IMR-90 (cell line): ENCODE measurements around the gene NPDC1. TPM values are rescaled to one million over a fixed set of nuclear protein-coding genes. Genes with fewer than 3 reads are reported as not detected.

Experiments
- ATAC-seq: fragments of 200-7000 bp; cut with Tn5 transposase; 2 replicates; pipeline ENCODE4 v1.9.1; 2020; ENCODE audit warnings: low read depth, mild to moderate bottlenecking, moderate library complexity
- BruUV-seq: library from RNA; stranded (reverse); fragments of 400-500 nt; replicated peaks from 2 replicates; lab custom pipeline; 2021; lab: Mats Ljungman, UMichigan
- CTCF ChIA-PET: fragments of 300-600 bp; formaldehyde crosslinking; extraction: SDS; loops from one replicate; lab custom pipeline; 2021; ENCODE audit warnings: antibody characterized with exemption; lab: Yijun Ruan, JAX
- POLR2A ChIA-PET: fragments of 300-600 bp; sonication (Branson Sonifier 250); formaldehyde crosslinking; loops from one replicate; lab custom pipeline; 2022; ENCODE audit warnings: antibody characterized with exemption; ENCODE audit not compliant: unreplicated experiment; lab: Charles Lee
- DNase-seq: peaks from one replicate; pipeline ENCODE4 v3.0.0; 2013
- H2AFZ ChIP-seq: replicated peaks from 2 replicates; pipeline ENCODE3; 2013; ENCODE audit warnings: low read length, mild to moderate bottlenecking; ENCODE audit not compliant: poor library complexity
- H2AK5ac ChIP-seq: 2 replicates; pipeline ENCODE4 v1.6.1; 2013; ENCODE audit warnings: low read depth, low read length, inconsistent platforms
- H2AK9ac ChIP-seq: replicated peaks from 2 replicates; pipeline ENCODE3; 2013; ENCODE audit warnings: mild to moderate bottlenecking, low read depth, low read length, moderate library complexity; ENCODE audit not compliant: poor library complexity
- H2BK120ac ChIP-seq: 2 replicates; pipeline ENCODE4 v1.6.1; 2013; ENCODE audit warnings: low read depth, low read length, inconsistent platforms
- H2BK15ac ChIP-seq: 3 replicates; pipeline ENCODE4 v1.6.1; 2013; ENCODE audit warnings: low read depth, low read length, inconsistent platforms
- H2BK20ac ChIP-seq: 2 replicates; pipeline ENCODE4 v1.6.1; 2013; ENCODE audit warnings: low read depth, mild to moderate bottlenecking, inconsistent platforms, low read length, moderate library complexity
- H2BK5ac ChIP-seq: 2 replicates; pipeline ENCODE4 v1.6.1; 2013; ENCODE audit warnings: mild to moderate bottlenecking, low read depth, low read length, inconsistent platforms; ENCODE audit not compliant: poor library complexity, severe bottlenecking
- H3K14ac ChIP-seq: replicated peaks from 2 replicates; pipeline ENCODE4 v1.6.1; 2013; ENCODE audit warnings: low read depth, low read length, inconsistent platforms
- H3K18ac ChIP-seq: 2 replicates; pipeline ENCODE4 v1.6.1; 2013; ENCODE audit warnings: low read depth, low read length, control low read depth
- H3K23ac ChIP-seq: 2 replicates; pipeline ENCODE4 v1.6.1; 2013; ENCODE audit warnings: low read depth, low read length, inconsistent platforms
- H3K27ac ChIP-seq: 2 replicates; pipeline ENCODE4 v1.5.1; 2013; ENCODE audit warnings: mild to moderate bottlenecking, control low read depth, low read length; ENCODE audit not compliant: insufficient read depth
- H3K27me3 ChIP-seq: 2 replicates; pipeline ENCODE4 v1.6.1; 2013; ENCODE audit warnings: low read length; ENCODE audit not compliant: control insufficient read depth, insufficient read depth
- H3K36me3 ChIP-seq: 2 replicates; pipeline ENCODE4 v1.6.1; 2013; ENCODE audit warnings: low read length, mixed read lengths; ENCODE audit not compliant: control insufficient read depth, insufficient read depth
- H3K4ac ChIP-seq: 2 replicates; pipeline ENCODE4 v1.6.1; 2013; ENCODE audit warnings: low read depth, low read length, inconsistent platforms
- H3K4me1 ChIP-seq: 2 replicates; pipeline ENCODE4 v1.6.1; 2013; ENCODE audit warnings: low read length, mixed read lengths; ENCODE audit not compliant: control insufficient read depth, insufficient read depth
- H3K4me2 ChIP-seq: 2 replicates; pipeline ENCODE4 v1.6.1; 2013; ENCODE audit warnings: low read depth, mild to moderate bottlenecking, control low read depth, low read length, moderate library complexity
- H3K4me3 ChIP-seq: 2 replicates; pipeline ENCODE4 v1.5.1; 2013; ENCODE audit warnings: low read depth, mild to moderate bottlenecking, control low read depth, low read length, moderate library complexity; ENCODE audit not compliant: insufficient read depth
- H3K56ac ChIP-seq: 2 replicates; pipeline ENCODE4 v1.6.1; 2013; ENCODE audit warnings: low read length, inconsistent platforms; ENCODE audit not compliant: insufficient read depth; ENCODE audit errors: extremely low read depth
- H3K79me1 ChIP-seq, 2 experiments: 2 replicates each; pipeline ENCODE4 v1.6.1; 2013; ENCODE audit warnings: low read length in 2 of 2, inconsistent platforms in 1 of 2, low read depth in 1 of 2
- H3K9ac ChIP-seq: 2 replicates; pipeline ENCODE4 v1.6.1; 2013; ENCODE audit warnings: low read depth, low read length, control low read depth
- H3K9me1 ChIP-seq: 2 replicates; pipeline ENCODE4 v1.6.1; 2013; ENCODE audit warnings: low read length, inconsistent platforms; ENCODE audit not compliant: insufficient read depth
- H3K9me3 ChIP-seq: 2 replicates; pipeline ENCODE4 v1.6.1; 2013; ENCODE audit warnings: low read length; ENCODE audit not compliant: control insufficient read depth, insufficient read depth
- H4K20me1 ChIP-seq: 2 replicates; pipeline ENCODE4 v1.6.1; 2013; ENCODE audit warnings: low read length, inconsistent platforms; ENCODE audit not compliant: insufficient read depth
- H4K5ac ChIP-seq: 2 replicates; pipeline ENCODE4 v1.6.1; 2013; ENCODE audit warnings: mild to moderate bottlenecking, low read depth, low read length, control low read depth
- H4K8ac ChIP-seq, 2 experiments: 2 replicates each; pipeline ENCODE4 v1.6.1; 2013; ENCODE audit warnings: low read depth in 2 of 2, low read length in 2 of 2, control low read depth in 1 of 2, inconsistent platforms in 1 of 2
- H4K91ac ChIP-seq: 2 replicates; pipeline ENCODE4 v1.6.1; 2013; ENCODE audit warnings: low read depth, low read length, inconsistent platforms; ENCODE audit not compliant: insufficient read depth
- BHLHE40 ChIP-seq: fragments of 150-350 bp; IDR thresholded peaks from 2 replicates; pipeline ENCODE4 v1.6.1; 2016; ENCODE audit warnings: mild to moderate bottlenecking, low read depth, low read length
- FOS ChIP-seq: fragments of 150-350 bp; IDR thresholded peaks from 2 replicates; pipeline ENCODE4 v1.6.1; 2016; ENCODE audit warnings: low read depth, low read length
- MAZ ChIP-seq: IDR thresholded peaks from 2 replicates; pipeline ENCODE4 v1.6.1; 2012; ENCODE audit warnings: low read depth, mild to moderate bottlenecking, low read length, improper control_type of control experiment, moderate library complexity, borderline replicate concordance
- NFE2L2 ChIP-seq: fragments of 150-350 bp; IDR thresholded peaks from 2 replicates; pipeline ENCODE4 v1.6.1; 2016; ENCODE audit warnings: low read depth, mild to moderate bottlenecking, low read length
- SMC3 ChIP-seq: fragments of 150-350 bp; IDR thresholded peaks from 2 replicates; pipeline ENCODE4 v1.6.1; 2016; ENCODE audit warnings: low read depth, mild to moderate bottlenecking, antibody characterized with exemption, low read length, moderate library complexity
- WGBS, 2 experiments: methylation state at CpG; one replicate each; pipeline versions ENCODE4 v1.1.5 to v1.1.7; 2013; ENCODE audit warnings: missing lambda C conversion rate in 2 of 2; ENCODE audit not compliant: insufficient read length in 1 of 2; ENCODE audit errors: extremely low coverage in 2 of 2; 5-methylcytosine and 5-hydroxymethylcytosine counted together
- dilution Hi-C: fragments of 300-500 bp; cut with HindIII; formaldehyde crosslinking; loops from one replicate; pipeline ENCODE4 v1.14.3; 2018; ENCODE audit warnings: low sequenced_read_pairs; ENCODE audit not compliant: unreplicated experiment
- in situ Hi-C: fragments of 300-500 bp; cut with MboI; formaldehyde crosslinking; loops from 3 replicates; pipeline ENCODE4 v1.14.3; 2019; ENCODE audit warnings: low sequenced_read_pairs, inconsistent platforms, mixed read lengths
- intact Hi-C: fragments of 100-400 bp; cut with micrococcal nuclease; formaldehyde crosslinking; loops from 2 replicates; pipeline ENCODE4 v1.10.0; 2022
- polyA plus RNA-seq, 3 experiments: library from polyadenylated mRNA; depleted of rRNA; stranded (reverse); fragments of >200 nt; gene quantifications; 2 replicates each; pipeline ENCODE4 v1.2.3, GENCODE V29; 2012; ENCODE audit warnings: low replicate concordance in 1 of 3
- total RNA-seq: library from RNA; depleted of rRNA; stranded (reverse); fragments of >200 nt; gene quantifications from 2 replicates; pipeline ENCODE4 v1.2.3, GENCODE V29; 2012
- TF ChIP-seq, protein P1 (sequence below): fragments of 150-350 bp; IDR thresholded peaks from 2 replicates; pipeline ENCODE4 v1.6.1; 2016; ENCODE audit warnings: low read depth, mild to moderate bottlenecking, low read length, moderate library complexity, borderline replicate concordance
- TF ChIP-seq, protein P2 (sequence below): conservative IDR thresholded peaks from 2 replicates; pipeline ENCODE4 v1.5.1; 2012; ENCODE audit warnings: mild to moderate bottlenecking, low read depth, low read length, improper control_type of control experiment
- TF ChIP-seq, protein P3 (sequence below): fragments of 150-350 bp; IDR thresholded peaks from 2 replicates; pipeline ENCODE4 v1.6.1; 2017; ENCODE audit warnings: mild to moderate bottlenecking, antibody characterized with exemption, low read length, low read depth

NPDC1 gene
- total and polyA plus RNA-seq, 2 of the 4 experiments (the other 2 are of a cell fraction) = 2.7 to 58.1 TPM

DNA sequence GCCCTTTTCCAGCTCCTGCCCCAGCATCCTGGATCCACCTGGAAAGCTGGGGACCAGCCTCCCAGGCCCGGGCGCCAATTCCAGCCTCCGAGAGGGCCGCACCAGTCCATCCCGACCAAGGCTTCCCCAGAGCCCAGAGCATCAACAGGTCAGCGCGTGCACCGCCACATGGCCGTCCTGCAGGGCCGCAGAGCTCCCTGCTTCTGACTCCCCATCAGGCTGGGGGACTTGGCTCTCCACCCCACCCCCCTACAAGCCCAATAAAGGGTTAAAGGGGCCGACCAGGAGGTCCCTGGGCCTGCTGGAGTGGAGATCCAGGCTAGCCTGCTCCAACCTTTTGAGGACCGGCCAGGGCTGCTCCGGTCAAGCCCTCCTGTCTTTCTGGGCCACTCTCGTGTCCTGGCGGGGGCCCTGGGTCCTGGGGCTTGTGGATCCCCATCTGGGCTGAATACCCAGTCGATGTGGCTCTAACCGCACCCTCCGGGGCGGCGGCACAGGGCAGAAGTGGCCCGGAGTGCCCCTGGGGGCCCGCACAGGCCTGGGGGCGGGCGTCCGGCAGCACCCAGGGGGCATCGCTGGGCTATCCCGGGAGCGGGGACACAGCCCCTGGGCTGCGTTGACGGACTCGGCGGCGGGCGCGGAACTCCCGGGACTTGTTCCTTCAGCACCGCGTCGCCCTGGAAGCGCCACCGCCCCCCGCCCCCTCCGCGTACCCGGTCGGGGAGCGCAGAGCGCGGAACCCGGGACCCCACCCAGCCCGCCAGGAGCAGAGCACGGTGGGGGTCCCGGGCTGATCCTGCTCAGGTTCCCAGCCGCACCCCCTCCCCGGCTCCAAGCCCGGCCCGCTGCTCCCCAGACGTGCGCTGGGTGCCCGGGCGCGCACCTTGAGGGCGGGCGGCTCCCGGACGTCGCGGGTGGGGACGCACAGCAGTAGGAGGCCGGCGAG is 7.3 kb upstream of the NPDC1 start:
- H4K91ac ChIP-seq = no peak overlapping the region

More for the DNA sequence above, 7.3 kb upstream of the NPDC1 start:
- H2BK20ac ChIP-seq = no peak overlapping the region
- no peak overlapping the region for H3K4ac ChIP-seq
- in situ Hi-C loops = no loop called here
- no peak overlapping the region for H3K23ac ChIP-seq
- H3K27ac ChIP-seq = no peak overlapping the region
- no peak overlapping the region for H3K4me2 ChIP-seq
- H3K14ac ChIP-seq = no peak overlapping the region
- no peak overlapping the region for H2BK120ac ChIP-seq
- no peaks in the 10 kb centered on the region for H3K79me1 ChIP-seq
- H3K9ac ChIP-seq = no peak overlapping the region
- H3K18ac ChIP-seq = no peak overlapping the region
- H2BK15ac ChIP-seq = no peak overlapping the region
- H2AFZ ChIP-seq = peak overlapping the region; percentile 67
- H3K36me3 ChIP-seq = no peaks in the 10 kb centered on the region
- ATAC-seq (no peak), DNase-seq (no peak)
- H3K56ac ChIP-seq = no peak overlapping the region
- no peak overlapping the region for H2BK5ac ChIP-seq
- H3K9me1 ChIP-seq = no peaks in the 10 kb centered on the region
- TF ChIP-seq BHLHE40 = no peak
- TF ChIP-seq, protein P1, sequence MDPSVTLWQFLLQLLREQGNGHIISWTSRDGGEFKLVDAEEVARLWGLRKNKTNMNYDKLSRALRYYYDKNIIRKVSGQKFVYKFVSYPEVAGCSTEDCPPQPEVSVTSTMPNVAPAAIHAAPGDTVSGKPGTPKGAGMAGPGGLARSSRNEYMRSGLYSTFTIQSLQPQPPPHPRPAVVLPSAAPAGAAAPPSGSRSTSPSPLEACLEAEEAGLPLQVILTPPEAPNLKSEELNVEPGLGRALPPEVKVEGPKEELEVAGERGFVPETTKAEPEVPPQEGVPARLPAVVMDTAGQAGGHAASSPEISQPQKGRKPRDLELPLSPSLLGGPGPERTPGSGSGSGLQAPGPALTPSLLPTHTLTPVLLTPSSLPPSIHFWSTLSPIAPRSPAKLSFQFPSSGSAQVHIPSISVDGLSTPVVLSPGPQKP = no peak
- no peak for TF ChIP-seq FOS
- no peak for TF ChIP-seq NFE2L2
- no peak for TF ChIP-seq SMC3
- TF ChIP-seq, protein P2, sequence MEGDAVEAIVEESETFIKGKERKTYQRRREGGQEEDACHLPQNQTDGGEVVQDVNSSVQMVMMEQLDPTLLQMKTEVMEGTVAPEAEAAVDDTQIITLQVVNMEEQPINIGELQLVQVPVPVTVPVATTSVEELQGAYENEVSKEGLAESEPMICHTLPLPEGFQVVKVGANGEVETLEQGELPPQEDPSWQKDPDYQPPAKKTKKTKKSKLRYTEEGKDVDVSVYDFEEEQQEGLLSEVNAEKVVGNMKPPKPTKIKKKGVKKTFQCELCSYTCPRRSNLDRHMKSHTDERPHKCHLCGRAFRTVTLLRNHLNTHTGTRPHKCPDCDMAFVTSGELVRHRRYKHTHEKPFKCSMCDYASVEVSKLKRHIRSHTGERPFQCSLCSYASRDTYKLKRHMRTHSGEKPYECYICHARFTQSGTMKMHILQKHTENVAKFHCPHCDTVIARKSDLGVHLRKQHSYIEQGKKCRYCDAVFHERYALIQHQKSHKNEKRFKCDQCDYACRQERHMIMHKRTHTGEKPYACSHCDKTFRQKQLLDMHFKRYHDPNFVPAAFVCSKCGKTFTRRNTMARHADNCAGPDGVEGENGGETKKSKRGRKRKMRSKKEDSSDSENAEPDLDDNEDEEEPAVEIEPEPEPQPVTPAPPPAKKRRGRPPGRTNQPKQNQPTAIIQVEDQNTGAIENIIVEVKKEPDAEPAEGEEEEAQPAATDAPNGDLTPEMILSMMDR = no peak
- no peak for TF ChIP-seq MAZ
- TF ChIP-seq, protein P3, sequence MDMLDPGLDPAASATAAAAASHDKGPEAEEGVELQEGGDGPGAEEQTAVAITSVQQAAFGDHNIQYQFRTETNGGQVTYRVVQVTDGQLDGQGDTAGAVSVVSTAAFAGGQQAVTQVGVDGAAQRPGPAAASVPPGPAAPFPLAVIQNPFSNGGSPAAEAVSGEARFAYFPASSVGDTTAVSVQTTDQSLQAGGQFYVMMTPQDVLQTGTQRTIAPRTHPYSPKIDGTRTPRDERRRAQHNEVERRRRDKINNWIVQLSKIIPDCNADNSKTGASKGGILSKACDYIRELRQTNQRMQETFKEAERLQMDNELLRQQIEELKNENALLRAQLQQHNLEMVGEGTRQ = no peak
- H3K4me3 ChIP-seq = no peak overlapping the region
- no peak overlapping the region for H2AK5ac ChIP-seq
- peaks cover 3% of the 10 kb centered on the region; the same call in 1 of the 2 replicates for H3K4me1 ChIP-seq
- no peak overlapping the region for H4K5ac ChIP-seq
- dilution Hi-C loops = no loop called here
- H4K8ac ChIP-seq = no peak overlapping the region
- WGBS, 2 experiments = 32% methylated on average over 26 of the region's 71 CpGs; no CpG with 5 or more reads in 1 of the 2 experiments
- H3K27me3 ChIP-seq = peaks cover 70% of the 10 kb centered on the region
- H2AK9ac ChIP-seq = no peak overlapping the region
- intact Hi-C loops = no loop called here
- BruUV-seq = no TSS peak
- CTCF ChIA-PET = no interaction called here
- no peaks in the 10 kb centered on the region for H3K9me3 ChIP-seq
- H4K20me1 ChIP-seq = no peaks in the 10 kb centered on the region; the same call in 1 of the 2 replicates
- POLR2A ChIA-PET = no interaction called here
